Glutamatergic neuron (in vitro differentiated cells): ENCODE measurements around the gene PANK4. TPM values are rescaled to one million over a fixed set of nuclear protein-coding genes. Genes with fewer than 3 reads are reported as not detected.

ENCODE experiments used
- DNase-seq: peaks from one replicate; pipeline ENCODE4 v3.0.0; 2022
- H3K27ac Mint-ChIP-seq: one replicate; pipeline ENCODE4 v1.8.0; 2020; ENCODE audit warnings: mild to moderate bottlenecking, mixed read lengths, inconsistent platforms; ENCODE audit not compliant: unreplicated experiment
- H3K27me3 Mint-ChIP-seq: one replicate; pipeline ENCODE4 v1.8.0; 2020; ENCODE audit warnings: mild to moderate bottlenecking, moderate library complexity, mixed read lengths, inconsistent platforms; ENCODE audit not compliant: unreplicated experiment
- H3K36me3 Mint-ChIP-seq: one replicate; pipeline ENCODE4 v1.8.0; 2020; ENCODE audit warnings: mild to moderate bottlenecking, mixed read lengths, inconsistent platforms; ENCODE audit not compliant: unreplicated experiment
- H3K4me1 Mint-ChIP-seq: one replicate; pipeline ENCODE4 v1.8.0; 2020; ENCODE audit warnings: mild to moderate bottlenecking, low read depth, mixed read lengths, inconsistent platforms; ENCODE audit not compliant: unreplicated experiment
- H3K4me3 Mint-ChIP-seq: one replicate; pipeline ENCODE4 v1.8.0; 2020; ENCODE audit warnings: mild to moderate bottlenecking, mixed read lengths, inconsistent platforms; ENCODE audit not compliant: unreplicated experiment
- H3K9me3 Mint-ChIP-seq: one replicate; pipeline ENCODE4 v1.8.0; 2020; ENCODE audit warnings: mild to moderate bottlenecking, moderate library complexity, mixed read lengths, inconsistent platforms; ENCODE audit not compliant: unreplicated experiment
- CTCF ChIP-seq: fragments of 200-600 bp; sonication (generic); IDR thresholded peaks from one replicate; pipeline ENCODE4 v1.5.0; 2021; ENCODE audit not compliant: partially characterized antibody, unreplicated experiment
- long read RNA-seq: library from polyadenylated mRNA; unstranded; transcript quantifications from one replicate; pipeline ENCODE4 v2.0.0, GENCODE V29; 2020; ENCODE audit not compliant: unreplicated experiment
- total RNA-seq: library from RNA; stranded (reverse); fragmentation: NEBNext Ultra II Directional; extraction: Animal tissue kit (Norgen Biotek cat#: 25700); gene quantifications from one replicate; pipeline ENCODE4 v1.2.1, GENCODE V29; 2021; ENCODE audit not compliant: unreplicated experiment

The PANK4 gene
- total RNA-seq = 58.5 TPM
- long read RNA-seq, partial matches to known transcripts = 0 of 3 reads
- long read RNA-seq, other reads (novel, unspliced or antisense) = 1 of 3 reads

- no peak for TF ChIP-seq CTCF
- Mint-ChIP-seq H3K4me1 (peaks cover 23% of the 10 kb centered on the region), H3K36me3 (no peaks in the 10 kb centered on the region), H3K27ac (peak within 1 kb of the TSS; percentile 91), H3K9me3 (peaks cover 4% of the 10 kb centered on the region), H3K27me3 (peaks cover 7% of the 10 kb centered on the region), H3K4me3 (peak within 1 kb of the TSS; percentile 91)
- peak; percentile 94 for DNase-seq
These were observed at the start of gene PANK4 for GRCh38 chr1:2525920-2526823. TSS of gene PANK4 (minus strand) at chr1:2526596. CDS start at chr1:2526587, 9 bp downstream.

GRCh38 chr1:2574350-2574749, 48.0 kb upstream of the PANK4 start:
- no peak for TF ChIP-seq CTCF
- Mint-ChIP-seq H3K4me1 (no peaks in the 10 kb centered on the region), H3K4me3 (no peak overlapping the region), H3K27me3 (peaks cover 6% of the 10 kb centered on the region), H3K36me3 (peaks cover 14% of the 10 kb centered on the region), H3K27ac (no peak overlapping the region), H3K9me3 (peaks cover 7% of the 10 kb centered on the region)
- no peak for DNase-seq

- Mint-ChIP-seq H3K27ac (no peak overlapping the region), H3K4me1 (no peaks in the 10 kb centered on the region), H3K4me3 (no peak overlapping the region), H3K36me3 (peaks cover 14% of the 10 kb centered on the region), H3K27me3 (peaks cover 6% of the 10 kb centered on the region), H3K9me3 (peaks cover 9% of the 10 kb centered on the region)
- DNase-seq = no peak
- no peak for TF ChIP-seq CTCF
These were observed 47.0 kb upstream of the PANK4 start for GRCh38 chr1:2573250-2573920.

- no peak overlapping the region for H3K27ac Mint-ChIP-seq
- peaks cover 4% of the 10 kb centered on the region for H3K27me3 Mint-ChIP-seq
- no peak overlapping the region for H3K4me3 Mint-ChIP-seq
- H3K4me1 Mint-ChIP-seq = no peaks in the 10 kb centered on the region
- peaks cover 9% of the 10 kb centered on the region for H3K9me3 Mint-ChIP-seq
- TF ChIP-seq CTCF = no peak
- peaks cover 14% of the 10 kb centered on the region for H3K36me3 Mint-ChIP-seq
- no peak for DNase-seq
These were observed 45.0 kb upstream of the PANK4 start for GRCh38 chr1:2571348-2571747.
